HCT116 (cell line): ENCODE measurements around the gene SYCP2.

ENCODE experiments used
- CBX3 ChIP-seq: IDR thresholded peaks from 2 replicates; pipeline ENCODE4 v1.6.1; 2012; ENCODE audit warnings: low read depth
- EGR1 ChIP-seq: IDR thresholded peaks from 2 replicates; pipeline ENCODE4 v1.6.1; 2012; ENCODE audit warnings: low read depth
- EZH2 ChIP-seq: fragments of 200-600 bp; sonication (generic); IDR thresholded peaks from 2 replicates; pipeline ENCODE4 v1.6.1; 2017; ENCODE audit warnings: antibody characterized with exemption, mixed run types
- FOSL1 ChIP-seq: IDR thresholded peaks from 2 replicates; pipeline ENCODE4 v1.6.1; 2012; ENCODE audit warnings: low read depth
- JUND ChIP-seq: IDR thresholded peaks from 2 replicates; pipeline ENCODE4 v1.6.1; 2012
- POLR2A ChIP-seq: IDR thresholded peaks from 2 replicates; pipeline ENCODE4 v1.7.0; 2011; ENCODE audit warnings: borderline replicate concordance; ENCODE audit not compliant: insufficient read depth, insufficient read length; ENCODE audit errors: extremely low read depth
- POLR2AphosphoS5 ChIP-seq: IDR thresholded peaks from 2 replicates; pipeline ENCODE4 v1.6.1; 2011; ENCODE audit warnings: mild to moderate bottlenecking, low read depth, low read length, moderate library complexity
- ZFX ChIP-seq: fragments of 450-650 bp; IDR thresholded peaks from 2 replicates; pipeline ENCODE4 v1.6.1; 2017
- ZNF274 ChIP-seq: fragments of 200-500 bp; sonication (Bioruptor generic); IDR thresholded peaks from 2 replicates; pipeline ENCODE4 v1.6.1; 2014; ENCODE audit warnings: mild to moderate bottlenecking, low read depth, low read length, inconsistent platforms
- TF ChIP-seq, protein P1 (sequence below), 3 experiments: fragments of 200-600 bp in 1 of 3; sonication (generic) in 1 of 3; IDR thresholded peaks in 2 of 3; conservative IDR thresholded peaks in 1 of 3; 2 replicates each; pipeline ENCODE4 v1.5.1; 2012 to 2017; ENCODE audit warnings: low read depth in 2 of 3, low read length in 2 of 3, antibody characterized with exemption in 1 of 3, borderline replicate concordance in 1 of 3, control low read depth in 1 of 3, mild to moderate bottlenecking in 1 of 3, mixed read lengths in 1 of 3, mixed run types in 1 of 3, moderate library complexity in 1 of 3; ENCODE audit not compliant: insufficient read depth in 1 of 3
- TF ChIP-seq, protein P2 (sequence below): IDR thresholded peaks from 2 replicates; pipeline ENCODE4 v1.6.1; 2012; ENCODE audit warnings: low read depth

DNA sequence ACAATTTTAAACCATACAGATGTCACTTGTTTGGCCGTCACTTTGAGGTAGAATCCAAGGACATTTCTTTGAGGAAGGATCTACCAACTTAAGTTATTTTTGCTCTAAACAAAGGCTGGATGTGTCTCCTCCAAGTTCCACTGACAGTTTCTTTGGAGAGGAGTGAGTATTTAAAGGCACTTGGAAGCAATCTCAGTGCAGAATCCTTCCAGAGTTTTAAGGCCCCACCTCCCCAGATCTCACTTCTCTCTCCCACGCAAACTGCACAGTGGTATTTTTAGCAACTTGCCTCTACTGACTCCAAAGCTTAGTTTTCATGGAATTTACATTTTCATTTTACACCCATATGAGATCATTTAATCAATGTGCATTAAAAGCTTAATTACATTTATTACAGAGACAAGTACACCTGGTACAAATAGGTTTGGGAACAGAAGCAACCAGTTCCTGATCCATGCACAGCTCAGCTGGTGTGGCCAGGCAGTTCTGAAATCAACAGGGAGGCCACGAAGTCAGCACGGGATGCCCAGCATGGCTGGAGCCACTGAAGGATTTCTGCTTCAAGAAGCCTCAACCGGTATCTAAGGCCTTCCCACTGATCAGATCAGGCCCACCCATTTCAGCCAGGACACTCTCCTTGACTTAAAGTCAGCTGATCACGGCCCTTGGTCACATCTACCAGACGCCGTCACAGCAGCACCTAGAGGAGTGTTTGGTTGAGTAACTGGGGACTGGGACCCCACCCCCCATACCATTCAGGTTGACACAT lies 109.8 kb downstream of the SYCP2 start:
- TF ChIP-seq POLR2AphosphoS5 (no peak), EGR1 (no peak), EZH2 (no peak), POLR2A (no peak), ZFX (no peak), FOSL1 (no peak), JUND (no peak), CBX3 (no peak), ZNF274 (no peak)
- TF ChIP-seq, protein P1, sequence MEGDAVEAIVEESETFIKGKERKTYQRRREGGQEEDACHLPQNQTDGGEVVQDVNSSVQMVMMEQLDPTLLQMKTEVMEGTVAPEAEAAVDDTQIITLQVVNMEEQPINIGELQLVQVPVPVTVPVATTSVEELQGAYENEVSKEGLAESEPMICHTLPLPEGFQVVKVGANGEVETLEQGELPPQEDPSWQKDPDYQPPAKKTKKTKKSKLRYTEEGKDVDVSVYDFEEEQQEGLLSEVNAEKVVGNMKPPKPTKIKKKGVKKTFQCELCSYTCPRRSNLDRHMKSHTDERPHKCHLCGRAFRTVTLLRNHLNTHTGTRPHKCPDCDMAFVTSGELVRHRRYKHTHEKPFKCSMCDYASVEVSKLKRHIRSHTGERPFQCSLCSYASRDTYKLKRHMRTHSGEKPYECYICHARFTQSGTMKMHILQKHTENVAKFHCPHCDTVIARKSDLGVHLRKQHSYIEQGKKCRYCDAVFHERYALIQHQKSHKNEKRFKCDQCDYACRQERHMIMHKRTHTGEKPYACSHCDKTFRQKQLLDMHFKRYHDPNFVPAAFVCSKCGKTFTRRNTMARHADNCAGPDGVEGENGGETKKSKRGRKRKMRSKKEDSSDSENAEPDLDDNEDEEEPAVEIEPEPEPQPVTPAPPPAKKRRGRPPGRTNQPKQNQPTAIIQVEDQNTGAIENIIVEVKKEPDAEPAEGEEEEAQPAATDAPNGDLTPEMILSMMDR (IDR thresholded peaks at IDR 0.05 in 2 of 3, conservative IDR thresholded peaks at IDR 0.05 in 1 of 3; ENCODE audit: borderline replicate concordance in 1 of 3, insufficient read depth in 1 of 3, low read depth in 2 of 3, low read length in 2 of 3), result no peak
- TF ChIP-seq, protein P2, sequence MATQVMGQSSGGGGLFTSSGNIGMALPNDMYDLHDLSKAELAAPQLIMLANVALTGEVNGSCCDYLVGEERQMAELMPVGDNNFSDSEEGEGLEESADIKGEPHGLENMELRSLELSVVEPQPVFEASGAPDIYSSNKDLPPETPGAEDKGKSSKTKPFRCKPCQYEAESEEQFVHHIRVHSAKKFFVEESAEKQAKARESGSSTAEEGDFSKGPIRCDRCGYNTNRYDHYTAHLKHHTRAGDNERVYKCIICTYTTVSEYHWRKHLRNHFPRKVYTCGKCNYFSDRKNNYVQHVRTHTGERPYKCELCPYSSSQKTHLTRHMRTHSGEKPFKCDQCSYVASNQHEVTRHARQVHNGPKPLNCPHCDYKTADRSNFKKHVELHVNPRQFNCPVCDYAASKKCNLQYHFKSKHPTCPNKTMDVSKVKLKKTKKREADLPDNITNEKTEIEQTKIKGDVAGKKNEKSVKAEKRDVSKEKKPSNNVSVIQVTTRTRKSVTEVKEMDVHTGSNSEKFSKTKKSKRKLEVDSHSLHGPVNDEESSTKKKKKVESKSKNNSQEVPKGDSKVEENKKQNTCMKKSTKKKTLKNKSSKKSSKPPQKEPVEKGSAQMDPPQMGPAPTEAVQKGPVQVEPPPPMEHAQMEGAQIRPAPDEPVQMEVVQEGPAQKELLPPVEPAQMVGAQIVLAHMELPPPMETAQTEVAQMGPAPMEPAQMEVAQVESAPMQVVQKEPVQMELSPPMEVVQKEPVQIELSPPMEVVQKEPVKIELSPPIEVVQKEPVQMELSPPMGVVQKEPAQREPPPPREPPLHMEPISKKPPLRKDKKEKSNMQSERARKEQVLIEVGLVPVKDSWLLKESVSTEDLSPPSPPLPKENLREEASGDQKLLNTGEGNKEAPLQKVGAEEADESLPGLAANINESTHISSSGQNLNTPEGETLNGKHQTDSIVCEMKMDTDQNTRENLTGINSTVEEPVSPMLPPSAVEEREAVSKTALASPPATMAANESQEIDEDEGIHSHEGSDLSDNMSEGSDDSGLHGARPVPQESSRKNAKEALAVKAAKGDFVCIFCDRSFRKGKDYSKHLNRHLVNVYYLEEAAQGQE, result no peak
